Activated CD4-positive, alpha-beta memory T cell treated with anti-CD3 and anti-CD28 coated beads for 36 hours (primary cell): ENCODE data around the gene MYL6B. TPM values are rescaled to one million over a fixed set of nuclear protein-coding genes. Genes with fewer than 3 reads are reported as not detected.

Source experiments
- CTCF ChIA-PET: fragments of 350-600 bp; sonication (Branson Sonifier 250); formaldehyde crosslinking; loops from one replicate; lab custom pipeline; 2021; ENCODE audit warnings: antibody characterized with exemption, inconsistent platforms; lab: Charles Lee
- POLR2A ChIA-PET: fragments of 350-600 bp; sonication (Branson Sonifier 250); formaldehyde crosslinking; loops from one replicate; lab custom pipeline; 2021; ENCODE audit warnings: antibody characterized with exemption; lab: Charles Lee
- DNase-seq: peaks from one replicate; pipeline ENCODE4 v3.0.0-alpha.2; 2020
- H3K27ac Mint-ChIP-seq: one replicate; pipeline ENCODE4 v1.8.0; 2021; ENCODE audit warnings: mixed read lengths
- H3K27me3 Mint-ChIP-seq: one replicate; pipeline ENCODE4 v1.8.0; 2021; ENCODE audit warnings: mixed read lengths
- H3K36me3 Mint-ChIP-seq: one replicate; pipeline ENCODE4 v1.8.0; 2021; ENCODE audit warnings: mixed read lengths
- H3K4me1 Mint-ChIP-seq: one replicate; pipeline ENCODE4 v1.8.0; 2021; ENCODE audit warnings: low read depth, mixed read lengths
- H3K4me3 Mint-ChIP-seq: one replicate; pipeline ENCODE4 v1.8.0; 2021; ENCODE audit warnings: mild to moderate bottlenecking, mixed read lengths
- H3K9me3 Mint-ChIP-seq: one replicate; pipeline ENCODE4 v1.8.0; 2021; ENCODE audit warnings: mixed read lengths
- intact Hi-C: fragments of 100-400 bp; cut with micrococcal nuclease; formaldehyde crosslinking; loops from one replicate; pipeline ENCODE4 v1.15.1; 2023
- total RNA-seq, 2 experiments: library from RNA; stranded (reverse); gene quantifications; one replicate each; pipeline ENCODE4 v1.2.3, GENCODE V29; 2021

Gene MYL6B
- total RNA-seq, 2 experiments from 2014 or later = 63.8 to 70.8 TPM

- Mint-ChIP-seq H3K9me3 (no peaks in the 10 kb centered on the region), H3K4me1 (peaks cover 39% of the 10 kb centered on the region), H3K27me3 (no peaks in the 10 kb centered on the region), H3K4me3 (no peak overlapping the region), H3K27ac (no peak overlapping the region), H3K36me3 (peaks cover 28% of the 10 kb centered on the region)
- POLR2A ChIA-PET = interaction anchor here (0.6 kb wide), 1 partner anchor 44 kb away, joined by 3 read pairs; no protein-coding TSS in a partner anchor
- DNase-seq = no peak
- intact Hi-C loops = no loop called here
- CTCF ChIA-PET = interaction anchor here (6.9 kb wide), 1 partner anchor 69 kb away, joined by 168 read pairs; the partner anchor contains the start of gene SMARCC2
Measured at GRCh38 chr12:56121204-56121870, 31.1 kb upstream of the MYL6B start.

GRCh38 chr12:56122637-56123036, 29.8 kb upstream of the MYL6B start:
- POLR2A ChIA-PET = interaction anchor here (0.6 kb wide), 1 partner anchor 88 kb away, joined by 3 read pairs; no protein-coding TSS in a partner anchor
- H3K4me1 Mint-ChIP-seq = peaks cover 52% of the 10 kb centered on the region
- no peaks in the 10 kb centered on the region for H3K27me3 Mint-ChIP-seq
- CTCF ChIA-PET = interaction anchor here (1.4 kb wide), 1 partner anchor 29 kb away, joined by 3 read pairs; no protein-coding TSS in a partner anchor
- peaks cover 15% of the 10 kb centered on the region for H3K36me3 Mint-ChIP-seq
- H3K4me3 Mint-ChIP-seq = no peak overlapping the region
- DNase-seq = no peak
- intact Hi-C loops = no loop called here
- no peaks in the 10 kb centered on the region for H3K9me3 Mint-ChIP-seq
- H3K27ac Mint-ChIP-seq = no peak overlapping the region

- CTCF ChIA-PET = interaction anchor here (0.6 to 7.8 kb wide), 8 partner anchors 15 to 98 kb away, joined by 3 to 118 read pairs (median 6); partner anchors contain the start of genes MYL6, MYL6B, RNF41 and SMARCC2
- Mint-ChIP-seq H3K4me1 (peaks cover 43% of the 10 kb centered on the region), H3K27me3 (no peaks in the 10 kb centered on the region), H3K27ac (peak overlapping the region; percentile 34), H3K4me3 (no peak overlapping the region), H3K36me3 (peaks cover 18% of the 10 kb centered on the region), H3K9me3 (no peaks in the 10 kb centered on the region)
- DNase-seq = no peak
- POLR2A ChIA-PET = interaction anchor here (1.2 kb wide), 1 partner anchor 66 kb away, joined by 4 read pairs; the partner anchor contains the start of gene SMARCC2
- intact Hi-C loops = no loop called here
Measured at GRCh38 chr12:56124133-56124532, 28.3 kb upstream of the MYL6B start.

GRCh38 chr12:56126732-56127239, 25.6 kb upstream of the MYL6B start:
- peaks cover 52% of the 10 kb centered on the region for H3K4me1 Mint-ChIP-seq
- intact Hi-C loops = loop anchor here (1.0 to 2.0 kb wide), 6 partner anchors 8 to 388 kb away; partner anchors contain the start of genes CS, MYL6, MYL6B and ZC3H10

GRCh38 chr12:56127485-56127887, 24.9 kb upstream of the MYL6B start:
- Mint-ChIP-seq H3K4me3 (peak overlapping the region; percentile 97), H3K27me3 (no peaks in the 10 kb centered on the region), H3K36me3 (peaks cover 36% of the 10 kb centered on the region), H3K4me1 (peaks cover 59% of the 10 kb centered on the region), H3K9me3 (no peaks in the 10 kb centered on the region), H3K27ac (peak overlapping the region; percentile 93)
- POLR2A ChIA-PET = interaction anchor here (0.5 to 3.8 kb wide), 11 partner anchors 10 to 154 kb away, joined by 3 to 45 read pairs (median 15); partner anchors contain the start of genes MYL6, MYL6B, PA2G4 and RAB5B
- no peak for DNase-seq
- intact Hi-C loops = loop anchor here (2.0 kb wide), 1 partner anchor 389 kb away; no protein-coding TSS in a partner anchor
- CTCF ChIA-PET = interaction anchor here (0.7 to 7.8 kb wide), 16 partner anchors 10 to 201 kb away, joined by 3 to 118 read pairs (median 6); partner anchors contain the start of genes ANKRD52, MYL6, MYL6B and PA2G4

More at GRCh38 chr12:56126732-56127239, 25.6 kb upstream of the MYL6B start:
- H3K9me3 Mint-ChIP-seq = no peaks in the 10 kb centered on the region
- DNase-seq = no peak
- ChIA-PET POLR2A (interaction anchor here (0.9 to 3.8 kb wide), 5 partner anchors 9 to 95 kb away, joined by 3 to 45 read pairs (median 17); partner anchors contain the start of genes MYL6, MYL6B, RNF41 and RPL41), CTCF (interaction anchor here (0.9 to 7.8 kb wide), 16 partner anchors 9 to 131 kb away, joined by 3 to 118 read pairs (median 7); partner anchors contain the start of genes ANKRD52, MYL6, MYL6B and PA2G4)
- no peaks in the 10 kb centered on the region for H3K27me3 Mint-ChIP-seq
- peaks cover 29% of the 10 kb centered on the region for H3K36me3 Mint-ChIP-seq
- peak overlapping the region; percentile 93 for H3K27ac Mint-ChIP-seq
- H3K4me3 Mint-ChIP-seq = peak overlapping the region; percentile 97

- Mint-ChIP-seq H3K27ac (peak within 1 kb of the TSS; percentile 93), H3K9me3 (no peaks in the 10 kb centered on the region), H3K36me3 (peaks cover 39% of the 10 kb centered on the region), H3K4me3 (peak within 1 kb of the TSS; percentile 97), H3K27me3 (no peaks in the 10 kb centered on the region), H3K4me1 (peaks cover 60% of the 10 kb centered on the region)
- DNase-seq = peak; percentile 99
- ChIA-PET CTCF (interaction anchor here (0.7 to 7.8 kb wide), 18 partner anchors 9 to 389 kb away, joined by 3 to 118 read pairs (median 5); partner anchors contain the start of genes ANKRD52, MYL6, MYL6B and PA2G4), POLR2A (interaction anchor here (0.5 to 3.8 kb wide), 15 partner anchors 10 to 966 kb away, joined by 3 to 45 read pairs (median 4); partner anchors contain the start of genes MYL6, MYL6B, PA2G4 and RAB5B)
- intact Hi-C loops = loop anchor here (1.0 to 2.0 kb wide), 2 partner anchors 24 to 389 kb away; partner anchors contain the start of gene PA2G4
Measured at GRCh38 chr12:56127888-56128669, 24.3 kb upstream of the MYL6B start, which contains the start of gene ESYT1. Gene ESYT1, plus strand, starts transcription at chr12:56128267. Its CDS starts 53 bp downstream, at chr12:56128320.

GRCh38 chr12:56128670-56129205, 23.6 kb upstream of the MYL6B start:
- no peak for DNase-seq
- Mint-ChIP-seq H3K4me3 (peak overlapping the region; percentile 97), H3K36me3 (peaks cover 44% of the 10 kb centered on the region), H3K9me3 (no peaks in the 10 kb centered on the region), H3K4me1 (peaks cover 63% of the 10 kb centered on the region), H3K27me3 (no peaks in the 10 kb centered on the region), H3K27ac (peak overlapping the region; percentile 93)
- ChIA-PET CTCF (interaction anchor here (0.9 to 7.8 kb wide), 14 partner anchors 8 to 390 kb away, joined by 3 to 118 read pairs (median 4); partner anchors contain the start of genes MYL6, MYL6B, PA2G4 and RPL41), POLR2A (interaction anchor here (0.6 to 3.8 kb wide), 12 partner anchors 10 to 965 kb away, joined by 3 to 45 read pairs (median 10); partner anchors contain the start of genes MYL6, MYL6B, PA2G4 and RNF41)
- intact Hi-C loops = loop anchor here (1.0 kb wide), 2 partner anchors 10 to 24 kb away; partner anchors contain the start of gene PA2G4

GRCh38 chr12:56129206-56129941, 23.0 kb upstream of the MYL6B start:
- POLR2A ChIA-PET = interaction anchor here (0.7 to 3.8 kb wide), 12 partner anchors 12 to 92 kb away, joined by 3 to 45 read pairs (median 10); partner anchors contain the start of genes MYL6, MYL6B, RNF41 and RPL41
- Mint-ChIP-seq H3K27me3 (no peaks in the 10 kb centered on the region), H3K36me3 (peaks cover 51% of the 10 kb centered on the region), H3K4me3 (peak overlapping the region; percentile 97), H3K4me1 (peaks cover 65% of the 10 kb centered on the region), H3K27ac (peak overlapping the region; percentile 93), H3K9me3 (no peaks in the 10 kb centered on the region)
- CTCF ChIA-PET = interaction anchor here (1.0 to 7.8 kb wide), 4 partner anchors 12 to 60 kb away, joined by 3 to 118 read pairs (median 58); partner anchors contain the start of genes MYL6B, RPL41, SMARCC2 and ZC3H10
- DNase-seq = peak; percentile 80
- intact Hi-C loops = loop anchor here (1.0 kb wide), 1 partner anchor 9 kb away; no protein-coding TSS in a partner anchor

GRCh38 chr12:56129942-56130495, 22.4 kb upstream of the MYL6B start:
- Mint-ChIP-seq H3K4me3 (peak overlapping the region; percentile 97), H3K27me3 (no peaks in the 10 kb centered on the region), H3K4me1 (peaks cover 63% of the 10 kb centered on the region), H3K36me3 (peaks cover 51% of the 10 kb centered on the region), H3K27ac (peak overlapping the region; percentile 93), H3K9me3 (no peaks in the 10 kb centered on the region)
- DNase-seq = no peak
- POLR2A ChIA-PET = interaction anchor here (0.7 to 2.6 kb wide), 6 partner anchors 12 to 64 kb away, joined by 3 to 17 read pairs (median 3); partner anchors contain the start of genes MYL6, MYL6B and SMARCC2
- CTCF ChIA-PET = interaction anchor here (1.0 to 7.8 kb wide), 3 partner anchors 13 to 59 kb away, joined by 3 to 118 read pairs (median 62); partner anchors contain the start of genes MYL6B, RPL41, SMARCC2 and ZC3H10
- intact Hi-C loops = loop anchor here (1.0 kb wide), 1 partner anchor 8 kb away; no protein-coding TSS in a partner anchor
